ENCODE data around the gene MOGAT1.
"Not testable (repeated sequence)": the region's sequence is repeated elsewhere in the genome, so short reads cannot be mapped to it uniquely, and the experiment has no call there.

The MOGAT1 gene

GRCh38 chr2:222747526-222748160 lies 76.2 kb downstream of the MOGAT1 start:
- DNase-seq, result no peak

- DNase-seq, result no peak
Measured at GRCh38 chr2:222750533-222750932, 79.1 kb downstream of the MOGAT1 start.

- DNase-seq, result no peak
Measured at GRCh38 chr2:222751238-222751637, 79.8 kb downstream of the MOGAT1 start.

- DNase-seq, result no peak
Measured at GRCh38 chr2:222751821-222752719, 80.6 kb downstream of the MOGAT1 start.

- DNase-seq, result no peak
Measured at GRCh38 chr2:222752746-222753145, 81.3 kb downstream of the MOGAT1 start.

- DNase-seq, result no peak
Measured at GRCh38 chr2:222753251-222753824, 81.9 kb downstream of the MOGAT1 start.

- no peak for DNase-seq
Measured at GRCh38 chr2:222754324-222754930, 83.0 kb downstream of the MOGAT1 start.

- not testable (repeated sequence) for DNase-seq
Measured at GRCh38 chr2:222755593-222755992, 84.1 kb downstream of the MOGAT1 start.

- DNase-seq, result no peak
Measured at GRCh38 chr2:222756362-222756831, 84.9 kb downstream of the MOGAT1 start.

- no peak for DNase-seq
Measured at GRCh38 chr2:222756951-222757650, 85.6 kb downstream of the MOGAT1 start.
